ENCODE data around the gene WDR38. TPM values are rescaled to one million over a fixed set of nuclear protein-coding genes. Genes with fewer than 3 reads are reported as not detected.

WDR38 gene
- 6.6 TPM for total RNA-seq
- long read RNA-seq, partial matches to known transcripts: 5 of 16 reads
- long read RNA-seq, other reads (novel, unspliced or antisense): 8 of 16 reads

DNA sequence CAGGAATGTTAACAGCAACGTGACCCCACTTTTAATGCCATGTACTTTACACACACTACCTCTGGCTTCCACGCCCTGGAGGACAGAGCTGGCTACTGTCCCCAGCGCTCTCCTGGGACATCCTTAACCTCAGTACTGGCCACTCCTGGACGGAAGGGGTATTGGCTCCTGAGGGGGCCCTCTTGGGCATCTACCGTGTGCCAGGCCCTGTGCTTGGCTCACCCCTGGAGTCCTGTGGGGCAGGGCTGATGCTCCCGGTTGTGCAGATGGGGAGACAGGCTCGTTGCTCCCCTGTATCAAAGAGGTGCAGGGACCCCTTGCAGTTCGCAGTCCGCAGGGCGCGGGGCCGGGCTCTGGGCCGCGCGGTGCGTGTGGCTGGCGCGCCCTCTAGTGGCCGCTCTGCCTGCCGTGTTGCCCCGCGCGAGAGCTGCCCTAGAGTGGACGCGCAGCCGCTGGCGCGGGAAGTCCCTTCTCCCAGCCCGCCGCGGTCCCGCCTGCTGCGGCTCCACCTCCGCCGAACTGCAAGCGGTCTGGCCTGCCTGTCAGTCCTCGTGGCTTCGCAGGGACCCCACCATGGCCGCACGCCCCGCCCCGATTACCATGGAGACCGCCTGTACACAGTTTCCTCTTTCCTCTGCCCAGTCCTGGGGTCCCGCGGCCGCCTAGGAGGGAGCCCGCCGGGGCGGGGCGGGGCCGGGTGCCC is at the start of gene WDR38:
TSS of gene WDR38 (plus strand) at position 632 of the 703 bp plus-strand sequence. CDS start 72 bp downstream, outside the sequence.
- intact Hi-C loops (cut with DNase I): loop anchor here (5.0 kb wide), 1 partner anchor 81 kb away; the partner anchor contains the start of gene NR6A1
- Histone ChIP-seq H3K9me3 (no peaks in the 10 kb centered on the region), H3K4me1 (peaks cover 14% of the 10 kb centered on the region), H3K27ac (peak within 1 kb of the TSS; percentile 34), H3K27me3 (ENCODE audit: low read depth) (no peaks in the 10 kb centered on the region), H3K4me3 (peak within 1 kb of the TSS; percentile 56), H3K36me3 (peaks cover 19% of the 10 kb centered on the region)
- ATAC-seq (peak; percentile 93 to 95), DNase-seq (peak; percentile 85)
- TF ChIP-seq, protein P1, sequence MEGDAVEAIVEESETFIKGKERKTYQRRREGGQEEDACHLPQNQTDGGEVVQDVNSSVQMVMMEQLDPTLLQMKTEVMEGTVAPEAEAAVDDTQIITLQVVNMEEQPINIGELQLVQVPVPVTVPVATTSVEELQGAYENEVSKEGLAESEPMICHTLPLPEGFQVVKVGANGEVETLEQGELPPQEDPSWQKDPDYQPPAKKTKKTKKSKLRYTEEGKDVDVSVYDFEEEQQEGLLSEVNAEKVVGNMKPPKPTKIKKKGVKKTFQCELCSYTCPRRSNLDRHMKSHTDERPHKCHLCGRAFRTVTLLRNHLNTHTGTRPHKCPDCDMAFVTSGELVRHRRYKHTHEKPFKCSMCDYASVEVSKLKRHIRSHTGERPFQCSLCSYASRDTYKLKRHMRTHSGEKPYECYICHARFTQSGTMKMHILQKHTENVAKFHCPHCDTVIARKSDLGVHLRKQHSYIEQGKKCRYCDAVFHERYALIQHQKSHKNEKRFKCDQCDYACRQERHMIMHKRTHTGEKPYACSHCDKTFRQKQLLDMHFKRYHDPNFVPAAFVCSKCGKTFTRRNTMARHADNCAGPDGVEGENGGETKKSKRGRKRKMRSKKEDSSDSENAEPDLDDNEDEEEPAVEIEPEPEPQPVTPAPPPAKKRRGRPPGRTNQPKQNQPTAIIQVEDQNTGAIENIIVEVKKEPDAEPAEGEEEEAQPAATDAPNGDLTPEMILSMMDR (IDR thresholded peaks at IDR 0.05): peak; percentile 98

DNA sequence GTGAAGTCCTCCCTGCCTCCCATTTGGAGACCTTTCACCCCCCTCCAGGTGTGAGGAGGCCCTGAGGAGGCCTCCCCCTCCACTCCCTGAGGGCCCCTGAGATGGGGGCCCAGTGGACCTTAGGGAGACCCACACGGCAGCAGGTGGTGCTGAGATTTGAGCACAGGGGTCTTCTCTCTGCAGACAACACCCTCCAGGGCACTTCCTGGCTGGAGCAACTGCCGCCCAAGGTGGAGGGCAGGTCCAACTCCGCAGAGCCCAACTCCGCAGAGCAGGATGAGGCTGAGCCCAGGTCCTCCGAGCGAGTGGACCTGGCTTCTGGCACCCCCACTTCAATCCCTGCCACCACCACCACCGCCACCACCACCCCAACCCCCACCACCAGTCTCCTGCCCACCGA is 49.3 kb upstream of the WDR38 start:
- Histone ChIP-seq H3K4me3 (no peak overlapping the region), H3K27ac (no peak overlapping the region), H3K27me3 (ENCODE audit: low read depth) (no peaks in the 10 kb centered on the region), H3K4me1 (peaks cover 25% of the 10 kb centered on the region), H3K9me3 (no peaks in the 10 kb centered on the region), H3K36me3 (no peaks in the 10 kb centered on the region)
- ATAC-seq (no peak), DNase-seq (no peak)
- TF ChIP-seq, protein P1 (IDR thresholded peaks at IDR 0.05): no peak
- intact Hi-C loops (cut with DNase I): no loop called here

DNA sequence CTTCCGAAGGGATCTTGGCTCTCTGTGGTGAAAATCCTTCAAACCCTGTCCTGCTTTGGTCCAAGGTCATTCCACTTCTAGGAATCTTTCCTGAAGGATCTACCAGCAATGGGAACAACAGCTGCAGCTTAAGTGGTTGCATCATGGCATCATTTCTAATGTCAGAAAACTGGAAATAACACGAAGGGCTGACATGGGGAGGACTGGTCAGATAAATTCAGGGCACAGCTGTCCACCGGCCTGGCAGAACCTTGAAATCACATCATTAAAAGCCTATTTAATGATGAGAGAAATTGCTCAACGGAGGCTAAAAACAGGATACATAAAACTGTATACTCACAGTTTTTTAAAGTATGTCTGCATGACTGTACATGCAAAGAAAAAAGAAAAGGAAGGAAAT is 48.1 kb upstream of the WDR38 start:
- Histone ChIP-seq H3K27ac (no peak overlapping the region), H3K27me3 (ENCODE audit: low read depth) (no peaks in the 10 kb centered on the region), H3K4me3 (no peak overlapping the region), H3K9me3 (no peaks in the 10 kb centered on the region), H3K4me1 (peaks cover 16% of the 10 kb centered on the region), H3K36me3 (no peaks in the 10 kb centered on the region)
- ATAC-seq (no peak), DNase-seq (no peak)
- TF ChIP-seq, protein P1 (IDR thresholded peaks at IDR 0.05): no peak
- intact Hi-C loops (cut with DNase I): no loop called here

- TF ChIP-seq, protein P1 (IDR thresholded peaks at IDR 0.05): no peak
- H3K27me3 ChIP-seq (ENCODE audit: low read depth): no peaks in the 10 kb centered on the region
- DNase-seq (no peak), ATAC-seq (no peak)
- no peak overlapping the region for H3K4me3 ChIP-seq
- H3K4me1 ChIP-seq: peaks cover 12% of the 10 kb centered on the region
- H3K9me3 ChIP-seq: no peaks in the 10 kb centered on the region
- H3K36me3 ChIP-seq: no peaks in the 10 kb centered on the region
- no peak overlapping the region for H3K27ac ChIP-seq
- intact Hi-C loops (cut with DNase I): no loop called here
Observed at GRCh38 chr9:124808246-124808956, 44.9 kb upstream of the WDR38 start.

GRCh38 chr9:124809211-124809610 is 44.0 kb upstream of the WDR38 start:
- H3K27me3 ChIP-seq (ENCODE audit: low read depth): no peaks in the 10 kb centered on the region
- H3K4me1 ChIP-seq: peaks cover 12% of the 10 kb centered on the region
- ATAC-seq: no peak
- TF ChIP-seq, protein P1 (IDR thresholded peaks at IDR 0.05): no peak
- H3K36me3 ChIP-seq: no peaks in the 10 kb centered on the region
- DNase-seq: no peak
- H3K4me3 ChIP-seq: no peak overlapping the region
- H3K9me3 ChIP-seq: no peaks in the 10 kb centered on the region
- H3K27ac ChIP-seq: no peak overlapping the region
- intact Hi-C loops (cut with DNase I): no loop called here

All from lower lobe of right lung (tissue), 2 donors.